Fibroblast of skin of right quadriceps (primary cell): ENCODE results near the gene FOXN3.
"Not testable (repeated sequence)": the region's sequence is repeated elsewhere in the genome, so short reads cannot be mapped to it uniquely, and the experiment has no call there.

ENCODE experiments used
- DNase-seq: peaks from one replicate; pipeline ENCODE4 v3.0.0-alpha.2; 2013

FOXN3 gene

GRCh38 chr14:89182326-89182725, 234.7 kb downstream of the FOXN3 start:
- DNase-seq = no peak

GRCh38 chr14:89180546-89180945, 236.5 kb downstream of the FOXN3 start:
- no peak for DNase-seq

- DNase-seq = no peak
Observed at GRCh38 chr14:89179891-89180404, 237.1 kb downstream of the FOXN3 start.

GRCh38 chr14:89178800-89179535, 238.1 kb downstream of the FOXN3 start:
- peak; percentile 37 for DNase-seq

- DNase-seq = no peak
Observed at GRCh38 chr14:89178376-89178775, 238.7 kb downstream of the FOXN3 start.

GRCh38 chr14:89175881-89176799, 240.9 kb downstream of the FOXN3 start:
- no peak for DNase-seq

- DNase-seq = no peak
Observed at GRCh38 chr14:89171628-89172027, 245.4 kb downstream of the FOXN3 start.

- no peak for DNase-seq
Observed at GRCh38 chr14:89171168-89171567, 245.9 kb downstream of the FOXN3 start.

- DNase-seq = no peak
Observed at GRCh38 chr14:89167705-89168104, 249.3 kb downstream of the FOXN3 start.

- no peak for DNase-seq
Observed at GRCh38 chr14:89166633-89167032, 250.4 kb downstream of the FOXN3 start.

GRCh38 chr14:89165189-89166181, 251.5 kb downstream of the FOXN3 start:
- no peak for DNase-seq

- no peak for DNase-seq
Observed at GRCh38 chr14:89164168-89165073, 252.6 kb downstream of the FOXN3 start.

- DNase-seq = no peak
Observed at GRCh38 chr14:89163031-89163636, 253.9 kb downstream of the FOXN3 start.

- DNase-seq = no peak
Observed at GRCh38 chr14:89162586-89162985, 254.4 kb downstream of the FOXN3 start.

GRCh38 chr14:89160437-89160836, 256.6 kb downstream of the FOXN3 start:
- DNase-seq = no peak

- no peak for DNase-seq
Observed at GRCh38 chr14:89158701-89159100, 258.3 kb downstream of the FOXN3 start.

- not testable (repeated sequence) for DNase-seq
Observed at GRCh38 chr14:89158104-89158503, 258.9 kb downstream of the FOXN3 start.

- no peak for DNase-seq
Observed at GRCh38 chr14:89155491-89155890, 261.5 kb downstream of the FOXN3 start.

- DNase-seq = not testable (repeated sequence)
Observed at GRCh38 chr14:89151693-89152092, 265.3 kb downstream of the FOXN3 start.

- no peak for DNase-seq
Observed at GRCh38 chr14:89146274-89146673, 270.8 kb downstream of the FOXN3 start.

GRCh38 chr14:89144642-89145041, 272.4 kb downstream of the FOXN3 start:
- DNase-seq = no peak
